Transverse colon (tissue), 4 donors: ENCODE data around the gene KLHL29. TPM values are rescaled to one million over a fixed set of nuclear protein-coding genes. Genes with fewer than 3 reads are reported as not detected.

ENCODE experiments used
- DNase-seq: peaks from one replicate; pipeline ENCODE4 v3.0.0-alpha.2; 2019
- H3K27ac ChIP-seq, 4 donors: fragments of 200-600 bp; sonication (generic); 2 replicates each; pipeline ENCODE4 v1.5.1; 2016 to 2018; ENCODE audit warnings: inconsistent platforms in 4 of 4
- H3K27me3 ChIP-seq: fragments of 200-600 bp; sonication (generic); 2 replicates; pipeline ENCODE4 v1.5.1; 2017; ENCODE audit warnings: inconsistent platforms
- H3K36me3 ChIP-seq, 4 donors: fragments of 200-600 bp; sonication (generic); 2 replicates each; pipeline ENCODE4 v1.5.1; 2017 to 2019; ENCODE audit warnings: inconsistent platforms in 4 of 4
- H3K4me1 ChIP-seq, 4 donors: fragments of 200-600 bp; sonication (generic); 2 replicates each; pipeline ENCODE4 v1.5.1; 2017 to 2020; ENCODE audit warnings: inconsistent platforms in 4 of 4
- H3K4me3 ChIP-seq, 4 donors: fragments of 200-600 bp; sonication (generic); 1 replicate in 1 of 4; 2 replicates in 3 of 4; pipeline versions ENCODE4 v1.5.1 to v1.6.1; 2017 to 2019; ENCODE audit warnings: inconsistent platforms in 4 of 4
- H3K9me3 ChIP-seq, 2 donors: fragments of 200-600 bp; sonication (generic); 2 replicates each; pipeline ENCODE4 v1.5.1; 2017 to 2019; ENCODE audit warnings: inconsistent platforms in 2 of 2
- EP300 ChIP-seq: sonication (generic); formaldehyde crosslinking; IDR thresholded peaks from one replicate; pipeline ENCODE4 v1.6.1; 2017; ENCODE audit warnings: antibody characterized with exemption, low read depth
- POLR2A ChIP-seq: fragments of 450-650 bp; IDR thresholded peaks from one replicate; pipeline ENCODE4 v1.6.1; 2016; ENCODE audit warnings: antibody characterized with exemption, mild to moderate bottlenecking, moderate library complexity
- POLR2AphosphoS5 ChIP-seq, 3 donors: sonication (generic); formaldehyde crosslinking; IDR thresholded peaks; one replicate each; pipeline ENCODE4 v1.6.1; 2016; ENCODE audit warnings: antibody characterized with exemption in 3 of 3
- WGBS, 2 donors: methylation state at CpG; one replicate each; pipeline ENCODE4 v1.1.5; 2018; ENCODE audit warnings: low coverage in 1 of 2; 5-methylcytosine and 5-hydroxymethylcytosine counted together
- in situ Hi-C, 4 donors: fragments of 200-750 bp; cut with MboI; loops; one replicate each; pipeline versions ENCODE4 v1.15.0 to v1.15.1; 2017; ENCODE audit warnings: low sequenced_read_pairs in 3 of 4, low pct_ligation_motif_present in 1 of 4, low pct_unique_long_range_greater_than_20kb in 1 of 4
- intact Hi-C: fragments of 100-400 bp; cut with DNase I; formaldehyde crosslinking; loops from one replicate; pipeline ENCODE4 v1.15.1; 2023; ENCODE audit warnings: low total_unique reads
- total RNA-seq, 4 donors: library from RNA; depleted of rRNA; stranded (reverse); fragments of >200 nt; gene quantifications; one replicate each; pipeline ENCODE4 v1.1.0, GENCODE V29; 2016
- TF ChIP-seq, protein P1 (sequence below), 5 experiments: fragments of 200-600 bp in 3 of 5; fragments of 450-650 bp in 2 of 5; sonication (generic) in 3 of 5; IDR thresholded peaks; 1 replicate in 2 of 5; 2 replicates in 3 of 5; pipeline ENCODE4 v1.5.1; 2016 to 2017; ENCODE audit warnings: antibody characterized with exemption in 5 of 5, inconsistent platforms in 3 of 5, mild to moderate bottlenecking in 2 of 5, moderate library complexity in 1 of 5

Gene KLHL29
- total RNA-seq, 4 donors from 2014 or later, result 3.3 to 16.5 (median 5.8) TPM

DNA sequence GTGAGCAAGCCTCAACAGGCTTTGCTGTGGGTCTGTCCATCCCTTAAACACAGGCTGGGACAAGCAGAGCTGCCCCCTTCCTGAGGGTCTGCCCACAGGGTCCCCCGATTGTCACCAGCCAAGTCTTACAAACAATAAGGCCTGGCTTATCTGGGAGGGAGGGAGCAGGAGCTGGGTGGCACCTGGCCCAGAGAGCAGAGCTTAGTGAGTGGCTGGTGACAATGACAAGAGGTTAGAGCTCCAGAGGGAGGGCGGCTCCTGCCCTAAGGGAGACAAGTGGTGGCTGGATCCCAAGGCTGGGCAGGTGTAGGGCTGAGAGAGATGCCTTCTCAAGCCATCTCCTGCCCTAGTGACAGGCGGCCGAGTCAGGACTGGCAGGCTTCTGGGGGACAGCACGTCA is 125.5 kb downstream of the KLHL29 start:
- no peaks in the 10 kb centered on the region for H3K36me3 ChIP-seq
- H3K9me3 ChIP-seq, result no peaks in the 10 kb centered on the region
- TF ChIP-seq, protein P1, sequence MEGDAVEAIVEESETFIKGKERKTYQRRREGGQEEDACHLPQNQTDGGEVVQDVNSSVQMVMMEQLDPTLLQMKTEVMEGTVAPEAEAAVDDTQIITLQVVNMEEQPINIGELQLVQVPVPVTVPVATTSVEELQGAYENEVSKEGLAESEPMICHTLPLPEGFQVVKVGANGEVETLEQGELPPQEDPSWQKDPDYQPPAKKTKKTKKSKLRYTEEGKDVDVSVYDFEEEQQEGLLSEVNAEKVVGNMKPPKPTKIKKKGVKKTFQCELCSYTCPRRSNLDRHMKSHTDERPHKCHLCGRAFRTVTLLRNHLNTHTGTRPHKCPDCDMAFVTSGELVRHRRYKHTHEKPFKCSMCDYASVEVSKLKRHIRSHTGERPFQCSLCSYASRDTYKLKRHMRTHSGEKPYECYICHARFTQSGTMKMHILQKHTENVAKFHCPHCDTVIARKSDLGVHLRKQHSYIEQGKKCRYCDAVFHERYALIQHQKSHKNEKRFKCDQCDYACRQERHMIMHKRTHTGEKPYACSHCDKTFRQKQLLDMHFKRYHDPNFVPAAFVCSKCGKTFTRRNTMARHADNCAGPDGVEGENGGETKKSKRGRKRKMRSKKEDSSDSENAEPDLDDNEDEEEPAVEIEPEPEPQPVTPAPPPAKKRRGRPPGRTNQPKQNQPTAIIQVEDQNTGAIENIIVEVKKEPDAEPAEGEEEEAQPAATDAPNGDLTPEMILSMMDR (IDR thresholded peaks at IDR 0.05), result no peak
- no peak for TF ChIP-seq POLR2A
- no peak for TF ChIP-seq POLR2AphosphoS5 (IDR thresholded peaks at IDR 0.05)
- no peak for TF ChIP-seq EP300
- intact Hi-C loops (no loop called here), in situ Hi-C loops (no loop called here)
- H3K27ac ChIP-seq, result no peak overlapping the region
- DNase-seq, result no peak
- H3K27me3 ChIP-seq, result no peaks in the 10 kb centered on the region
- 94% methylated on average over 5 of the region's 5 CpGs; no CpG with 5 or more reads in 1 of the 2 donors for WGBS, 2 donors
- no peak overlapping the region for H3K4me3 ChIP-seq
- H3K4me1 ChIP-seq, result peaks cover 6 to 28% (median 13%) of the 10 kb centered on the region in 4 donors

DNA sequence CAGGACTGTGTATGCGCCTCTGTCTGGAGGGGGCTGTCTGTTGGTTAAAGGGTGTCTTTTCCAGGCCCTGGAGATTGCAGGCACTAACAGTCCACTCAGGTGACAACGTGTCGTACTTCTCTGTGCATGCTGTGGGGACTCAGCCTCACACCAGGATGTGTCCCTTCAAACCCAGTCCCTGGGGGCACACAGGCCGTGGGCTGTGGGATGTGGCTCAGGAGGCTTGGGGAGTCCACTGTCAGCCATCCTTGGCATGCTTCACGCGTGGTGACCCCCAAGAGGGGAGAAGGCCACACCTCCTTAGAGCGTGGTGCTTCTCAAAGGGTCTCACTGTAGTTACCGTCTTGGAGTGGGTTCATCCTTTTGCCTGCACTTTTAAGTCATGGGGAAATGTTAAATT is 127.8 kb downstream of the KLHL29 start:
- no peak overlapping the region for H3K4me3 ChIP-seq
- in situ Hi-C loops, result no loop called here

DNA sequence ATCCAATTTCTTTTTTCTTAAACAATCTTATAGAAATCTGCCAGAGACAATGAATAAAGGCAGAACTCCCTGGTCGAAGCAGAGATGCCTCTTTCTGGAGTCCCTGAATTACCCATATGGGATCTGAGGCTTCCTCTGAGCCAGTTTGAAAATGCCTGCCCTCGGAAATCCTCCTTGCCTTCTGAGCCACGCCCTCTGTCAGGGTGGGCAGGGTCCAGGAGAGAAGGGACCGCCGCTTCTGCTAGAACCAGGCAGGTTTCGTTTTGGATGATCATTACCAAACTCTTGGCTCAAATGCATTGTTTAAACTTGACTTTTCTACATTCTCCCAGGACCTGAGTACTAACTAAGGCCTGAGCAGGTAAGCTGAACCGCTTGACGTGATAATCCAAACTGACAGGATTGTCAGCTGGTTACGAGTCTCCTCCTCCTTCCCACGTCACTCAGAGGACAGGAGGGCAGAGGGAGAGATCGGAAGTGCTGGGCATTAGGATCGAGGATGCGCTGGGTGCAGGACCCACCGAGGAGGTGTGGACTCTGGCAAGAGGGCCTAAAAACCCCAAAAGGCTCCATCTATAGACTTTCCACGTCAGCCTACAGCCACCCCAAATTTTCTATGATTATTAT is 128.4 kb downstream of the KLHL29 start:
- Histone ChIP-seq H3K27ac (peak overlapping the region; percentile 63 to 89 (median 72)), H3K36me3 (no peaks in the 10 kb centered on the region), H3K27me3 (no peaks in the 10 kb centered on the region), H3K4me1 (peaks cover 0 to 18% (median 9%) of the 10 kb centered on the region in 4 donors), H3K9me3 (no peaks in the 10 kb centered on the region), H3K4me3 (peak overlapping the region in 3 of 4 donors; percentile 7 to 32 (median 13))
- in situ Hi-C loops, result no loop called here
- DNase-seq, result peak; percentile 39
- no peak for TF ChIP-seq POLR2AphosphoS5 (IDR thresholded peaks at IDR 0.05)
- TF ChIP-seq POLR2A, result peak; percentile 37
- no peak for TF ChIP-seq EP300
- intact Hi-C loops, result no loop called here
- WGBS, 2 donors, result 35 to 37% methylated on average over 10 to 15 of the region's 15 CpGs

More for the DNA sequence above, 127.8 kb downstream of the KLHL29 start:
- no peaks in the 10 kb centered on the region for H3K27me3 ChIP-seq
- TF ChIP-seq, protein P1 (IDR thresholded peaks at IDR 0.05), result no peak
- TF ChIP-seq EP300, result no peak
- TF ChIP-seq POLR2A, result no peak
- TF ChIP-seq POLR2AphosphoS5 (IDR thresholded peaks at IDR 0.05), result no peak
- no peak for DNase-seq
- 82 to 90% methylated on average over 2 to 8 of the region's 8 CpGs for WGBS, 2 donors
- H3K36me3 ChIP-seq, result no peaks in the 10 kb centered on the region
- H3K27ac ChIP-seq, result peak overlapping the region; percentile 63 to 89 (median 72)
- intact Hi-C loops, result no loop called here
- H3K4me1 ChIP-seq, result peaks cover 0 to 18% (median 9%) of the 10 kb centered on the region in 4 donors
- no peaks in the 10 kb centered on the region for H3K9me3 ChIP-seq

- Histone ChIP-seq H3K27me3 (no peaks in the 10 kb centered on the region), H3K9me3 (no peaks in the 10 kb centered on the region), H3K36me3 (no peaks in the 10 kb centered on the region), H3K4me3 (peak overlapping the region in 2 of 4 donors; percentile 7 to 32), H3K27ac (peak overlapping the region; percentile 63 to 89 (median 72)), H3K4me1 (peaks cover 0 to 18% (median 9%) of the 10 kb centered on the region in 4 donors)
- intact Hi-C loops, result no loop called here
- TF ChIP-seq EP300 (peak; percentile 95), POLR2AphosphoS5 (IDR thresholded peaks at IDR 0.05) (peak; percentile 33 to 46 (median 42)), POLR2A (no peak)
- in situ Hi-C loops, result no loop called here
- WGBS, 2 donors, result 44 to 54% methylated on average over 2 to 10 of the region's 10 CpGs
- DNase-seq, result no peak
Observed at GRCh38 chr2:23513872-23514793, 129.2 kb downstream of the KLHL29 start.
